Measurements from ENCODE around the gene TRHDE. TPM values are rescaled to one million over a fixed set of nuclear protein-coding genes. Genes with fewer than 3 reads are reported as not detected.
A peak's percentile ranks its signal among the peaks of the same experiment; 100 is the strongest.
"Not testable (repeated sequence)": the region's sequence is repeated elsewhere in the genome, so short reads cannot be mapped to it uniquely, and the experiment has no call there.

TRHDE gene
- polyA plus RNA-seq, 1 donor from 2014 or later, result not detected

DNA sequence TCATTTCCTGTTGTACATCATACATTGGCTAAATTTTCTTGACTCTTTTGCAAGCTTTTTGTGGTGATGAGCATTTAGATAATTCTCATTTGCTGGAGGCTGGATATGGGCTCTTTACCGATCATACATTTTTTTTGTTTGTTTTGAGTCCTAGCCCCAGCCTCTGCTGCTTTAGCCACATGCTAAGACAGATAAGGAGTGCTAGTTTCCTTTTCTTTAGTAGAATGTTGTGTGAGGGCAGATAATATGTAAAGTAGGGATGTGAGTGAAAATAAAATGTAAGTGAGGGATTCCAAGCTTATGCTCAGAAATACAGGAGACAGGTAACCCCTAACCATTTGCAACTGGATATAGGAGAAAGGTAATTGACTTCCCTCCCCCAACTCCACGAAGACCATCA, 405.7 kb downstream of the TRHDE start:
- H3K27ac Mint-ChIP-seq, result no peak overlapping the region
- peaks cover 7 to 13% (median 9%) of the 10 kb centered on the region in 3 donors for H3K4me1 Mint-ChIP-seq
- no peaks in the 10 kb centered on the region for H3K36me3 Mint-ChIP-seq
- H3K27me3 Mint-ChIP-seq, result no peaks in the 10 kb centered on the region
- peaks cover 0 to 5% (median 3%) of the 10 kb centered on the region in 3 donors for H3K9me3 Mint-ChIP-seq
- no peak overlapping the region for H3K4me3 Mint-ChIP-seq

DNA sequence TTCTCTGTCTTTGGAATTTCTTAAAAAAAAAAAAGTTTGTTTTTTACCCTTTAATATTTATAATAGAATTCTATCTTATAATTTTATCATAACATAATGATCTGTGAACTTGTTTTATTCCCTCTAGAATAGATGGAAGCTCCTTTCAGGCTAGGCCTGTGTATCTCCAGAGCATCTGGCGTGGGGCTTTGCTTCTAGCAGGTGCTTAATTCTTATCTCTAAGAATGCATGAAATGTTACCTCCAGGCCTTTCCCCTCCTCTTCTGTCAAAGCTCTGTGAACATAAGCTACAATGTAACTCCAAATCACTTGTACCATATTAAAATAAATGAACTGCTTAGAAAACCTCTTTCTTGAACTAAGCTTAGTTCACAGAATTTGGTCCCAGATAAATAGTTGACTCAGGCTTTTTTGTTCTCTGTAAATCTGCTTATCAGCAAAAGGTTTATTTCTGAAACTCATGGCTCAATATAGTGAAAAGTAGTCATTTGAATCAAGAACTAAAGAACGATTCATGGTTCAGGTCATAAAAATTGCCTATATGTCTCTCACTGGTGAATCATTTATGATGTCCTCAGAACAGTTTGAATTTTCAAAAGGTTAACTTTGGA, 407.1 kb downstream of the TRHDE start:
- Mint-ChIP-seq H3K9me3 (peaks cover 0 to 3% (median 0%) of the 10 kb centered on the region in 3 donors), H3K4me1 (peaks cover 0 to 4% (median 2%) of the 10 kb centered on the region in 3 donors), H3K27ac (no peak overlapping the region), H3K36me3 (no peaks in the 10 kb centered on the region), H3K4me3 (no peak overlapping the region), H3K27me3 (no peaks in the 10 kb centered on the region)

DNA sequence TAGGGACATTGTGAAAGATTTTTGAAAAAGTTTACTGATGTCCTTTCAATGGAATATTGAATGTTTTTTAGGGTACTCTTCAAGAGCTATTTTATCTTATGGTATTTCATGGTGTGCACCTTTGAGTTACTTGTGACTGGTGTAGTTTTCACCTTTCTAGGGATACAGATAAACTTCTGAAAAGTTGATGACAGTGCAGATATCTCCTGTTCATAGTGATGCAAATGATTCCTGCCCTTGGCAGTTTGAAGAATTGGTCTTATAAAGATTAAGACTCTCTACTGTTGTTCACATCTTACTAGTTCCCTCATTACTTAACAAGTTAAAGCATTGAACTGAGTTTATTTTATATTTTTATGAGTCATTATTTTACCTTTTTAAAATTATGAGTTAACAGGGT, 408.9 kb downstream of the TRHDE start:
- Mint-ChIP-seq H3K27me3 (no peaks in the 10 kb centered on the region), H3K27ac (no peak overlapping the region), H3K4me3 (no peak overlapping the region), H3K9me3 (peaks cover 0 to 3% (median 0%) of the 10 kb centered on the region in 3 donors), H3K36me3 (no peaks in the 10 kb centered on the region), H3K4me1 (peaks cover 0 to 2% (median 2%) of the 10 kb centered on the region in 3 donors)

DNA sequence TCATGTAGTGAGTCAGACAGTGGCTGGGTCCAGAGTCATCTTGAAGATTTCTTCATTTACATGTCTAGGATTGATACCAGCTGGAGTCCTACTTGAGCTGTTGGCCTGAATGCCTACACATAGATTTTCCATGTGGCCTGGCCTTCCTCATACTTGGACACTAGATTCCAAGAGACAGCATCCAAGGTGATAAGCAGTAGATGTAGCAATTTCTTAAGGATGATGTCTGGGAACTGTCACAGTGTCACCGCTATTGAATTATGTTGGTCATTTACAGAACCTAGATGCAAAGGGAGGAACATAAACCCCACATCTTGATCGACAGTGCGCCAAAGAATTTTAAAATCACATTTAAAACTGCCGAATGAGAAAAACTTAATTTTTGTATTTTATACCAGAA, 412.3 kb downstream of the TRHDE start:
- no peaks in the 10 kb centered on the region for H3K36me3 Mint-ChIP-seq

DNA sequence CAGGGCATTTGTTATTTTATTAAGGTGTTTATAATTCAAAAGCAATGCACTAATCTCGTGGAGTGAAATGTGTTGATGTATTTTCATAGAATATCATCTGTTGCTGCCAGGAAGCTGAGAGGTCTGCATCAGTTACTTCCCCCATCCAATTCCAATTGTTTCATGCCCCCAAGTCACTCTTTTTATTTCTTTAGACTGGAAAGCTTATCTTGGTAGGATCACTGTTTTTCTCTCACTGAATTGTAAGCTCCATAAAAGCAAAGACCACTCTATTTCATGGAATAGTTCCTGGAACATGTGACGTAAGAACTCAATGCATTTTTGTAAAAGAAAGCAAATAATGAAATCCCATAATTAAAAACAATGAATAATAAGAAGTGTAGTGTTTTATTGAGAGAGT, 420.2 kb downstream of the TRHDE start:
- H3K27me3 Mint-ChIP-seq, result no peaks in the 10 kb centered on the region
- H3K36me3 Mint-ChIP-seq, result no peaks in the 10 kb centered on the region
- peaks cover 0 to 4% (median 3%) of the 10 kb centered on the region in 3 donors for H3K9me3 Mint-ChIP-seq
- no peaks in the 10 kb centered on the region for H3K4me1 Mint-ChIP-seq
- no peak overlapping the region for H3K27ac Mint-ChIP-seq
- no peak overlapping the region for H3K4me3 Mint-ChIP-seq

More for the DNA sequence above, 412.3 kb downstream of the TRHDE start:
- H3K4me1 Mint-ChIP-seq, result no peaks in the 10 kb centered on the region
- no peak overlapping the region for H3K27ac Mint-ChIP-seq
- H3K9me3 Mint-ChIP-seq, result peaks cover 0 to 1% (median 0%) of the 10 kb centered on the region in 3 donors
- H3K4me3 Mint-ChIP-seq, result no peak overlapping the region
- H3K27me3 Mint-ChIP-seq, result no peaks in the 10 kb centered on the region

DNA sequence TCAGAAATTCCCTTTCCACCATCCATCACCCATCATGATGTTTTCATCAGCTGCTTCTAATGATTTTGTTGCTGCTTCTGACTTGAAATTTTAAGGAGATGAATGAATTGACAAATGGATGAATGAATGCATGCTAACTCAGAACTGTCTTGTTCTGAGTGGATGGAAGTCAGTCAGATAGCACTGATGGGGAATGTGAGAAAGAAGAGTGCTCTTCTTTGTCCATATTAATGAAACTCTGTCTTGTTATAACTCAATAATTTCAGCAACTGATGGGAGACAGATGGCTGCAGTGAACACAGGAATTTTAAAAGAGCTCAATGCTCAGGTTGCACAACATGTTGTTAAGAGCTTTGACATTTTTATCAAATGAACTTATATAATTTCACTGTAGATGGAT, 422.0 kb downstream of the TRHDE start:
- Mint-ChIP-seq H3K36me3 (no peaks in the 10 kb centered on the region), H3K4me3 (no peak overlapping the region), H3K27me3 (no peaks in the 10 kb centered on the region), H3K27ac (no peak overlapping the region), H3K9me3 (peaks cover 3 to 7% (median 4%) of the 10 kb centered on the region in 3 donors), H3K4me1 (no peaks in the 10 kb centered on the region)

DNA sequence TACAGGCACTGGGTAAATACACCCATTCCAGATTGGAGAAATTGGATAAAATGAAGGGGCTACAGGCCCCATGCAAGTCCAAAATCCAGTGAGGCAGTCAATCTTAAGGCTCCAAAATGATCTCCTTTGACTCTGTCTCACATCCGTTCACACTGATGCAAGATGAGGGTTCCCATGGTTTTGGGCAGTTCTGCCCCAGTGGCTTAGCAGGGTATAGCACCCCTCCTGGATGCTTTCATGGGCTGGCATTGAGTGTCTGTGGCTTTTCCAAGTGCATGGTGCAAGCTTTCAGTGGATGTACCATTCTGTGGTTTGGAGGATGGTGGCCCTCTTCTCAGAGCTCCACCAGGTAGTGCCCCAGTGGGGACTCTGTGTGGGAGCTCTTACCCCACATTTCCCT, 427.2 kb downstream of the TRHDE start:
- H3K4me3 Mint-ChIP-seq, result no peak overlapping the region
- peaks cover 3 to 15% (median 3%) of the 10 kb centered on the region in 3 donors for H3K9me3 Mint-ChIP-seq
- H3K36me3 Mint-ChIP-seq, result no peaks in the 10 kb centered on the region
- no peaks in the 10 kb centered on the region for H3K27me3 Mint-ChIP-seq
- no peak overlapping the region for H3K27ac Mint-ChIP-seq
- no peaks in the 10 kb centered on the region for H3K4me1 Mint-ChIP-seq

DNA sequence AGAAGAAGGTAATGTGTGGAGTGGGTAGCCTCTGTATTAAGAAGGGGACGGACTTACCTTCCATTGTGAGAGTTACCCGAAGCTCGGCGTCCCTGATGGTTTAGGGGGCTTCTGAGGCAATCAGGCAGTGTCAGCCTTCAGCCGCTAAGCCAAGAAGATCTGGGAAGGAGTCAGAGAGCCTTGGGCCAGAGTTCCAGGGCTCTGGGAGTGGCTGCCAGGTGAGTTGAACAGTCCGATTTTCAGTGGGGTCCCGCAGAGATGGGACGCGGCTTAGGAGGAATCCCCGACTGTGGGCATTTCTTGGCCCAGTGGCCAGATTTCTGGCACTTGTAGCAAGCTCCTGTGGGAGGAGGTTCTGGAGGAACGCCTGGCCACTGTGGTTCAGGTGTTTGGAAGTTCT, 439.9 kb downstream of the TRHDE start:
- not testable (repeated sequence) for H3K27me3 Mint-ChIP-seq, H3K36me3 Mint-ChIP-seq, H3K9me3 Mint-ChIP-seq, H3K27ac Mint-ChIP-seq, H3K4me3 Mint-ChIP-seq, H3K4me1 Mint-ChIP-seq

DNA sequence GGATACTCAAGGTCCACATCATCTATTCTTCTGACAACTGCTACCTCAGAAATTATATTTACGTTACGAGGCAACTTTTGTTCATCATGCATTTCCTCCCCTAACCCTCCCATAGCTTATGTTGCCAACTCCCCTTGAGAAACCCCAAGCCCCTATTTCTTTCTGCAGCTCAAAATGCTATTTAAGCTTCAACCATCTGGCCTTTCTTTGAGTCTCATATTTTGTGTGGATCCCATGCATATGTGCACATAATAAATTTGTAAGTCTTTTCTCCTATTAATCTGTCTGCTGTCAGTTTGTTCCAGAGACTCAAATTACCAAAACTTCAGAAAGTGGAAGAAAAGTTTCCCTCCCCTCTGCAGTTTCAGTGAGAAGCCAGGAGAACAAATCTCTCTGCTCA, 444.1 kb downstream of the TRHDE start:
- H3K27ac Mint-ChIP-seq, result no peak overlapping the region
- H3K36me3 Mint-ChIP-seq, result no peaks in the 10 kb centered on the region
- H3K9me3 Mint-ChIP-seq, result peaks cover 0 to 4% (median 0%) of the 10 kb centered on the region in 3 donors
- H3K4me1 Mint-ChIP-seq, result peaks cover 0 to 2% (median 0%) of the 10 kb centered on the region in 3 donors
- no peaks in the 10 kb centered on the region for H3K27me3 Mint-ChIP-seq
- peak overlapping the region in 1 of 4 donors; percentile 28 for H3K4me3 Mint-ChIP-seq

DNA sequence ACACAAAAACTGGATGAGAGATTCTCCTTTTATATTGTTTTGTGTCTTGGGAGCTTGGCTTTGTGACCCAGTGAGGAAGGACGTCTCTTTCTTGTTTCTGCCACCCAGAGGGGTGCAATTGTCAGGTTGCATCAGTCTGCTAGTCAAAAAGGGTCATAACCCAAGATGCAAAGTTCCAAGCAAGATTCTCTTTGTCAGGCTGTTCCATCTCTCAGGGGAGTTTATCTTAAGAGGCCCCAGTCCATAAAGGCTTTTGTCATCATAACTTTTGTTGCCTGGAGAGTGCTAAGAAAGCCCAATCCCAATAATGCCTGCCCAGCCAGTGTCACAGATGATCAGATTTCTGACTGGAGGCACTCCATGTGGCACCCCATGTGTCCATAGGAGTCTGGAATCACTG, 444.9 kb downstream of the TRHDE start:
- H3K4me1 Mint-ChIP-seq, result peaks cover 0 to 2% (median 0%) of the 10 kb centered on the region in 3 donors

More for the DNA sequence above, 444.9 kb downstream of the TRHDE start:
- peaks cover 0 to 8% (median 0%) of the 10 kb centered on the region in 3 donors for H3K9me3 Mint-ChIP-seq
- H3K4me3 Mint-ChIP-seq, result no peak overlapping the region
- no peak overlapping the region for H3K27ac Mint-ChIP-seq
- H3K27me3 Mint-ChIP-seq, result no peaks in the 10 kb centered on the region
- H3K36me3 Mint-ChIP-seq, result no peaks in the 10 kb centered on the region

All from IgD-negative memory B cell (primary cell).